ENCODE data around the gene ICA1.

GRCh38 chr7:8160779-8161345 is 101.1 kb downstream of the ICA1 start:
- TF ChIP-seq POLR2A (IDR thresholded peaks at IDR 0.05) (no peak), CTCF (IDR thresholded peaks at IDR 0.05 in 4 of 5, conservative IDR thresholded peaks at IDR 0.05 in 1 of 5) (no peak)

Measured in gastrocnemius medialis (tissue), 4 donors.